B cell (primary cell): ENCODE data around the gene PTPN4. TPM values are rescaled to one million over a fixed set of nuclear protein-coding genes. Genes with fewer than 3 reads are reported as not detected.

Source experiments
- ATAC-seq: fragments of 200-7000 bp; cut with Tn5 transposase; one replicate; pipeline ENCODE4 v1.10.0; 2021; ENCODE audit warnings: low read depth, mild to moderate bottlenecking, moderate number of reproducible peaks, moderate library complexity
- CTCF ChIA-PET: fragments of 350-600 bp; sonication (Branson Sonifier 250); formaldehyde crosslinking; loops from one replicate; lab custom pipeline; 2021; ENCODE audit warnings: antibody characterized with exemption, inconsistent platforms; lab: Charles Lee
- POLR2A ChIA-PET: fragments of 350-600 bp; sonication (Branson Sonifier 250); formaldehyde crosslinking; loops from one replicate; lab custom pipeline; 2021; ENCODE audit warnings: antibody characterized with exemption; lab: Charles Lee
- DNase-seq: peaks from one replicate; pipeline ENCODE4 v3.0.0; 2013
- H2AFZ ChIP-seq: 2 replicates; pipeline ENCODE4 v1.6.1; 2012; ENCODE audit warnings: mild to moderate bottlenecking, low read depth, low read length; ENCODE audit not compliant: insufficient read depth, poor library complexity, severe bottlenecking
- H3K27ac ChIP-seq, 2 donors: 1 replicate in 1 of 2; 2 replicates in 1 of 2; pipeline ENCODE4 v1.5.1; 2012 to 2013; ENCODE audit warnings: low read length in 2 of 2, mild to moderate bottlenecking in 2 of 2, moderate library complexity in 1 of 2
- H3K27me3 ChIP-seq, 4 experiments: fragments of 200-600 bp in 1 of 4; sonication (generic) in 1 of 4; replicated peaks in 1 of 4; 1 replicate in 2 of 4; 2 replicates in 2 of 4; pipeline versions ENCODE4 v1.6.1 to v1.7.0; 2013 to 2016; ENCODE audit warnings: low read length in 3 of 4, mild to moderate bottlenecking in 2 of 4, mixed read lengths in 1 of 4, moderate library complexity in 1 of 4; ENCODE audit not compliant: insufficient read depth in 4 of 4, control insufficient read depth in 3 of 4; ENCODE audit errors: control extremely low read depth in 1 of 4
- H3K36me3 ChIP-seq, 2 experiments: replicated peaks in 1 of 2; 1 replicate in 1 of 2; 2 replicates in 1 of 2; pipeline versions ENCODE4 v1.6.1 to v1.7.1; 2013; ENCODE audit warnings: low read length in 1 of 2; ENCODE audit not compliant: insufficient read depth in 2 of 2, control insufficient read depth in 1 of 2; ENCODE audit errors: control extremely low read depth in 1 of 2, extremely low read depth in 1 of 2
- H3K4me1 ChIP-seq, 2 donors: fragments of 200-600 bp in 1 of 2; sonication (generic) in 1 of 2; 1 replicate in 1 of 2; 2 replicates in 1 of 2; pipeline versions ENCODE4 v1.5.1 to v1.6.1; 2013 to 2017; ENCODE audit warnings: low read length in 2 of 2; ENCODE audit not compliant: control insufficient read depth in 2 of 2, insufficient read depth in 2 of 2
- H3K4me2 ChIP-seq: replicated peaks from 2 replicates; pipeline ENCODE3; 2012; ENCODE audit warnings: mild to moderate bottlenecking, low read depth, low read length; ENCODE audit not compliant: poor library complexity, severe bottlenecking
- H3K4me3 ChIP-seq, 5 experiments: fragments of 200-600 bp in 1 of 5; sonication (generic) in 1 of 5; 1 replicate in 3 of 5; 2 replicates in 2 of 5; pipeline versions ENCODE4 v1.5.1 to v1.7.0; 2011 to 2016; ENCODE audit warnings: low read length in 4 of 5, mild to moderate bottlenecking in 4 of 5, low read depth in 2 of 5, control low read depth in 1 of 5, moderate library complexity in 1 of 5; ENCODE audit not compliant: insufficient read depth in 1 of 5; ENCODE audit errors: control extremely low read depth in 1 of 5, extremely low read depth in 1 of 5
- H3K79me2 ChIP-seq: fragments of 200-600 bp; sonication (generic); one replicate; pipeline ENCODE4 v1.6.0; 2016; ENCODE audit warnings: low read length; ENCODE audit not compliant: control insufficient read depth, insufficient read depth
- H3K9ac ChIP-seq: fragments of 200-600 bp; sonication (generic); 2 replicates; pipeline ENCODE4 v1.6.1; 2017; ENCODE audit warnings: mild to moderate bottlenecking, low read length, moderate library complexity
- H3K9me3 ChIP-seq, 3 donors: one replicate each; pipeline versions ENCODE4 v1.6.1 to v1.7.1; 2013; ENCODE audit warnings: low read length in 2 of 3; ENCODE audit not compliant: control insufficient read depth in 2 of 3, insufficient read depth in 1 of 3; ENCODE audit errors: control extremely low read depth in 1 of 3
- H4K20me1 ChIP-seq: 2 replicates; pipeline ENCODE4 v1.6.0; 2012; ENCODE audit warnings: mild to moderate bottlenecking, low read length; ENCODE audit not compliant: insufficient read depth, control insufficient read depth, poor library complexity, severe bottlenecking
- H3K27ac Mint-ChIP-seq: one replicate; pipeline ENCODE4 v1.8.0; 2021; ENCODE audit warnings: mixed read lengths
- H3K27me3 Mint-ChIP-seq: one replicate; pipeline ENCODE4 v1.8.0; 2021; ENCODE audit warnings: mixed read lengths
- H3K4me1 Mint-ChIP-seq: one replicate; pipeline ENCODE4 v1.8.0; 2021; ENCODE audit warnings: mixed read lengths
- H3K4me3 Mint-ChIP-seq: one replicate; pipeline ENCODE4 v1.8.0; 2021; ENCODE audit warnings: mixed read lengths
- H3K9me3 Mint-ChIP-seq: one replicate; pipeline ENCODE4 v1.8.0; 2022; ENCODE audit warnings: mixed read lengths; ENCODE audit not compliant: insufficient read depth
- EZH2 ChIP-seq: IDR thresholded peaks from 2 replicates; pipeline ENCODE4 v1.6.1; 2012; ENCODE audit warnings: borderline replicate concordance, low read depth, mild to moderate bottlenecking, moderate library complexity, low read length; ENCODE audit not compliant: insufficient read depth, poor library complexity, severe bottlenecking
- WGBS: methylation state at CpG from one replicate; pipeline ENCODE4 v1.1.5; 2013; ENCODE audit warnings: missing lambda C conversion rate; ENCODE audit not compliant: insufficient coverage; 5-methylcytosine and 5-hydroxymethylcytosine counted together
- intact Hi-C: fragments of 100-400 bp; cut with micrococcal nuclease; formaldehyde crosslinking; loops from one replicate; pipeline ENCODE4 v1.10.0; 2022
- polyA plus RNA-seq: library from polyadenylated mRNA; depleted of rRNA; stranded (reverse); fragments of >200 nt; gene quantifications from 2 replicates; pipeline ENCODE4 v1.2.3, GENCODE V29; 2012
- total RNA-seq, 2 donors: library from RNA; stranded (reverse); fragments of 120-200 nt in 1 of 2; gene quantifications; 1 replicate in 1 of 2; 2 replicates in 1 of 2; pipeline versions ENCODE4 v1.2.3 to v1.2.4, GENCODE V29; 2013 to 2022
- TF ChIP-seq, protein P1 (sequence below): fragments of 200-600 bp; IDR thresholded peaks from one replicate; pipeline ENCODE4 v1.8.0; 2022; ENCODE audit warnings: antibody characterized with exemption, mild to moderate bottlenecking

The PTPN4 gene
- total and polyA plus RNA-seq, 2 donors (not counting 1 experiment from before 2014, with no cell fraction given), result 12.6 to 54.8 TPM

- Histone ChIP-seq H3K79me2 (no peaks in the 10 kb centered on the region), H3K9ac (no peak overlapping the region), H3K4me1 (no peaks in the 10 kb centered on the region), H3K27me3 (no peaks in the 10 kb centered on the region), H3K36me3 (peaks cover 5 to 27% of the 10 kb centered on the region in 2 experiments), H3K4me2 (no peak overlapping the region), H2AFZ (no peak overlapping the region), H4K20me1 (no peaks in the 10 kb centered on the region), H3K4me3 (no peak overlapping the region), H3K27ac (no peak overlapping the region), H3K9me3 (no peaks in the 10 kb centered on the region)
- ATAC-seq, result no peak
- intact Hi-C loops, result no loop called here
- no peaks in the 10 kb centered on the region for H3K27me3 Mint-ChIP-seq
- H3K4me3 Mint-ChIP-seq, result no peak overlapping the region
- WGBS, result no CpG with 5 or more reads among the region's 2 CpGs
- CTCF ChIA-PET, result no interaction called here
- no peak for TF ChIP-seq EZH2
- TF ChIP-seq, protein P1, sequence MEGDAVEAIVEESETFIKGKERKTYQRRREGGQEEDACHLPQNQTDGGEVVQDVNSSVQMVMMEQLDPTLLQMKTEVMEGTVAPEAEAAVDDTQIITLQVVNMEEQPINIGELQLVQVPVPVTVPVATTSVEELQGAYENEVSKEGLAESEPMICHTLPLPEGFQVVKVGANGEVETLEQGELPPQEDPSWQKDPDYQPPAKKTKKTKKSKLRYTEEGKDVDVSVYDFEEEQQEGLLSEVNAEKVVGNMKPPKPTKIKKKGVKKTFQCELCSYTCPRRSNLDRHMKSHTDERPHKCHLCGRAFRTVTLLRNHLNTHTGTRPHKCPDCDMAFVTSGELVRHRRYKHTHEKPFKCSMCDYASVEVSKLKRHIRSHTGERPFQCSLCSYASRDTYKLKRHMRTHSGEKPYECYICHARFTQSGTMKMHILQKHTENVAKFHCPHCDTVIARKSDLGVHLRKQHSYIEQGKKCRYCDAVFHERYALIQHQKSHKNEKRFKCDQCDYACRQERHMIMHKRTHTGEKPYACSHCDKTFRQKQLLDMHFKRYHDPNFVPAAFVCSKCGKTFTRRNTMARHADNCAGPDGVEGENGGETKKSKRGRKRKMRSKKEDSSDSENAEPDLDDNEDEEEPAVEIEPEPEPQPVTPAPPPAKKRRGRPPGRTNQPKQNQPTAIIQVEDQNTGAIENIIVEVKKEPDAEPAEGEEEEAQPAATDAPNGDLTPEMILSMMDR, result no peak
- H3K27ac Mint-ChIP-seq, result no peak overlapping the region
- H3K4me1 Mint-ChIP-seq, result no peaks in the 10 kb centered on the region
- POLR2A ChIA-PET, result no interaction called here
- DNase-seq, result no peak
- H3K9me3 Mint-ChIP-seq, result no peaks in the 10 kb centered on the region
Observed at GRCh38 chr2:119960821-119961220, 201.1 kb downstream of the PTPN4 start.

DNA sequence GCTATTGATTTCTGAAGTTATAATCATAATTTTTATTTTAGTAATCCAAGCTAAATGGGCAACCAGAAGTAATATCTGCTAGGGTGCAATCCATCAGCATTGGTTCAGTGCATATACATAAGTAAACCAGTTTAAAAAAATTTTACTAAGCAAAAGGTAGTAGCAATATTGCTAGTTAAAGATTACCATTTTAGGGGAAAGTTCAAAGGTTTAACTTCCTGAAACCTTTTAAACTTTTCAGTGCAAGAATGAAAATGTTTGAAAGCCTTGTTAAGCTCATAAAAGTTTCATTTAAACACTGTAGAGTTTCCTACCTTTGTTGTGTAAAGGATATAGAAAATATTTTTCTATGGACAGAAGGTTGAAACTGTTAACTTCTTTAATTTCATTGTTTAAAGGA lies 222.2 kb downstream of the PTPN4 start:
- H3K27ac Mint-ChIP-seq, result no peak overlapping the region
- H3K27me3 ChIP-seq, result no peaks in the 10 kb centered on the region
- ChIA-PET POLR2A (no interaction called here), CTCF (no interaction called here)
- DNase-seq (no peak), ATAC-seq (no peak)
- no peak overlapping the region for H3K27ac ChIP-seq
- H3K4me1 ChIP-seq, result no peaks in the 10 kb centered on the region
- H3K4me2 ChIP-seq, result no peak overlapping the region
- no peak overlapping the region for H3K4me3 ChIP-seq
- H3K4me3 Mint-ChIP-seq, result no peak overlapping the region
- no peaks in the 10 kb centered on the region for H3K9me3 Mint-ChIP-seq
- H3K36me3 ChIP-seq, result peaks cover 0 to 8% of the 10 kb centered on the region in 2 experiments
- no peak overlapping the region for H2AFZ ChIP-seq
- H3K9me3 ChIP-seq, result no peaks in the 10 kb centered on the region
- no peaks in the 10 kb centered on the region for H3K79me2 ChIP-seq
- H3K27me3 Mint-ChIP-seq, result no peaks in the 10 kb centered on the region
- no peaks in the 10 kb centered on the region for H4K20me1 ChIP-seq
- TF ChIP-seq, protein P1, result no peak
- no peak for TF ChIP-seq EZH2
- intact Hi-C loops, result no loop called here
- H3K9ac ChIP-seq, result no peak overlapping the region
- no peaks in the 10 kb centered on the region for H3K4me1 Mint-ChIP-seq
